ENCODE measurements around the gene FTSJ3. TPM values are rescaled to one million over a fixed set of nuclear protein-coding genes. Genes with fewer than 3 reads are reported as not detected.

FTSJ3 gene
- total RNA-seq, 1 donor from 2014 or later, result 39.4 TPM

DNA sequence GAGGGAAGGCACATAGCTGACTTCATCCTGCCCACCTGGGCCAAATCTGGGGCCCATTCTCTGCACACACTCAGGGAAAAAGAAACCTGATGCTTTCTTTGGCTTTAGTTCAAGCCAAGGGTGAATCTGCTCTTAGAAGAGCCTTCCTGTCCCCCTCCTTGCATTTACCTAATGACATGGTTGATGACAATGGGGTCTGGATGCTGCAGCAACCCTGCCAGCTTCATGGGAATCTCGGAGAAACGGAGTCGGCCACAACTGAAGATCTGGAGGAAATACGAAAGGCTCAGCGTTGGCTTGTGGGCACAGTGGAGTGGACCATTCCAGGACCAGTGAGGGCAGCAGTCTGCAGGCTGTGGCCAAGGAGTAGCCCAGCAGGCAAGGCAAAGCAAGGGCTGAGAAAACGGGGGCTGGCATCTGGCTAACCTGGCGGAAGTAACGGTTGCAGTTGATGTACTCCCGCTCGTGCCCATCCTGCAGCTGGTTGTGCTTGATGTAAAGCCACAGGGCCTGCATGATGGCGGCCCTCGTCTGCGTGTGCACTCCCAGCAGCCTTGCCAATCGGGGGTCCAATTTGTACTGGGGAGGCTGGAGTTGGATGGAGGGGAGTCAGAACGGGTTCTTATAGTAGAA, 6.4 kb upstream of the FTSJ3 start:
- Histone ChIP-seq H3K9me3 (no peaks in the 10 kb centered on the region), H3K4me3 (no peak overlapping the region), H3K27ac (no peak overlapping the region), H3K27me3 (no peaks in the 10 kb centered on the region), H3K36me3 (peaks cover 86% of the 10 kb centered on the region), H3K4me1 (peaks cover 23% of the 10 kb centered on the region)
- no peak for DNase-seq
- intact Hi-C loops (cut with DNase I), result no loop called here
- no peak for ATAC-seq
- TF ChIP-seq, protein P1, sequence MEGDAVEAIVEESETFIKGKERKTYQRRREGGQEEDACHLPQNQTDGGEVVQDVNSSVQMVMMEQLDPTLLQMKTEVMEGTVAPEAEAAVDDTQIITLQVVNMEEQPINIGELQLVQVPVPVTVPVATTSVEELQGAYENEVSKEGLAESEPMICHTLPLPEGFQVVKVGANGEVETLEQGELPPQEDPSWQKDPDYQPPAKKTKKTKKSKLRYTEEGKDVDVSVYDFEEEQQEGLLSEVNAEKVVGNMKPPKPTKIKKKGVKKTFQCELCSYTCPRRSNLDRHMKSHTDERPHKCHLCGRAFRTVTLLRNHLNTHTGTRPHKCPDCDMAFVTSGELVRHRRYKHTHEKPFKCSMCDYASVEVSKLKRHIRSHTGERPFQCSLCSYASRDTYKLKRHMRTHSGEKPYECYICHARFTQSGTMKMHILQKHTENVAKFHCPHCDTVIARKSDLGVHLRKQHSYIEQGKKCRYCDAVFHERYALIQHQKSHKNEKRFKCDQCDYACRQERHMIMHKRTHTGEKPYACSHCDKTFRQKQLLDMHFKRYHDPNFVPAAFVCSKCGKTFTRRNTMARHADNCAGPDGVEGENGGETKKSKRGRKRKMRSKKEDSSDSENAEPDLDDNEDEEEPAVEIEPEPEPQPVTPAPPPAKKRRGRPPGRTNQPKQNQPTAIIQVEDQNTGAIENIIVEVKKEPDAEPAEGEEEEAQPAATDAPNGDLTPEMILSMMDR (IDR thresholded peaks at IDR 0.05), result no peak

DNA sequence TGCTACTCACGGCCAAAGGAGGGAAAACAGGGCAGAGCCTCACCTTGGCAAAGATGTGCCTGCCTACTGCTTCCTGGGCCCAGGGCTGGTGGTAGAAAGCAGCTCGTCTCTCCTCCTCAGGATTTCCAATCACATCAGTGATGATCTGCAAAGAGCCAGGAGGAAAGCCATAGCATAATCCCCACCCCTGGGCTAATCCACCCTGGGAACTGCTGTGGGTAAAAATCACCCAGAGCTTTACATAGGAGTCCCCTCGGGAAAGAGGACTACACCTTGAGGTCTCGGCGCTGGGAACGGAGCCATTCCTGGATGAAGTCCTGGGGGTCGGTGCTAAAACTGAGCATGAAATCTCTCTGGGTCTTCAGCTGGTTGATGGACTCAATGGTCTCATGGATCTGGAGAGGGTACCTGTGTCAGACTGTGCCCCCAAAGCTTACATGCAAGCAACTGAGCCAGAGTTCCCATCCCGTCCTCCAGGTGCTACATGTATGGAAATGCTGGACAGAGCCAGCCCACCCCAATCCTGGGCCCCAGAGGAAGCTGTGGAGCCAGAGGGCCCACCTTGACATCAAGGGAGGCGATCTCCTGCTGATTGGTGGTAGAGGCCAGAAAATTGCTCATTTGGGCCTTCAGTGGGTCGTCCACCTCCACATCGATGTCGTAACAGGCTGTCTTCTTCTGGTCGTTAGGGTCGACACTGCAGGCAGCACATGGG, 5.7 kb upstream of the FTSJ3 start:
- TF ChIP-seq, protein P1 (IDR thresholded peaks at IDR 0.05), result no peak
- DNase-seq, result no peak
- Histone ChIP-seq H3K4me3 (no peak overlapping the region), H3K36me3 (peaks cover 89% of the 10 kb centered on the region), H3K27me3 (no peaks in the 10 kb centered on the region), H3K27ac (no peak overlapping the region), H3K9me3 (no peaks in the 10 kb centered on the region), H3K4me1 (peaks cover 23% of the 10 kb centered on the region)
- intact Hi-C loops (cut with DNase I), result no loop called here
- ATAC-seq, result no peak

DNA sequence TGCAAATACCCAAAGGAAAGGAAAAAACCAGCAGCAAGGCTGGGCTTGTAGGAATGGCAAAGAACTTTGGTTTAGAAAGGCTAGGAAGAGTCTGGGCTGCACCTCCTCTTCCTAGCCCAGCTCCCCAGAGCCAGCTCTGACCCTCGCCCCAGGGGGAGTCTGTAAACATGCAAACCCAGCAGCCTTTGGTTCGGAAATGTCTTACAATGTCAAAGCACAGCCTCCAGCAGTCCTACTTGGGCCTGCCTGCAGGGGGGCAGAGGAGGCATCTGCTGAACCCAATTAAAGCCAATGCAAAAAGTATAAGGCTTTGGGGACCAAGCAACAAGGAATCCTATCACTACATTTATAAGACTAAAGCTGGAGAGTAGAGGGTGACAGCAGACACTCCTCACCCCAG, 5.0 kb upstream of the FTSJ3 start:
- H3K27me3 ChIP-seq, result no peaks in the 10 kb centered on the region
- H3K27ac ChIP-seq, result no peak overlapping the region
- H3K4me3 ChIP-seq, result no peak overlapping the region
- H3K4me1 ChIP-seq, result peaks cover 19% of the 10 kb centered on the region
- ATAC-seq (no peak), DNase-seq (no peak)
- peaks cover 88% of the 10 kb centered on the region for H3K36me3 ChIP-seq
- TF ChIP-seq, protein P1 (IDR thresholded peaks at IDR 0.05), result no peak
- no peaks in the 10 kb centered on the region for H3K9me3 ChIP-seq
- intact Hi-C loops (cut with DNase I), result no loop called here

DNA sequence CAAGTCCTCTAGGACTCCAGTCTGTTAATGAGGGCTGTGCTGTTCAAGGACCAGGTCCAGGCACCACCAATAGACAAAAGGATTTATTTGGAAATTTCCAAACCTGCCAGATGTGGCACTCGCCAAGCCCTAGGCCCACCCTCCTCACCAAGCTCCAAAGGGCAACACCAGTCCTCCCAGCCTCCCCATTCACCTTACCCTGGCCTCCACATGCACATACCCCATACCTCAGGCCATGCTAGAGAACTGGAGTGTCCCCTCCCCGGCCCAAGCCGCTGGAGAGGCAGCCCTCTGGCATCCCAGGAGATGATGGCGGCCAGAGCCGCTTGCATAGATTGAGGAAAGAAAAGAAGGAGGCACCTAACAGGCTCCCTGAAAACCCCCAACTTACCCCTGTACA, 4.6 kb upstream of the FTSJ3 start:
- TF ChIP-seq, protein P1 (IDR thresholded peaks at IDR 0.05), result no peak
- no peaks in the 10 kb centered on the region for H3K27me3 ChIP-seq
- peaks cover 83% of the 10 kb centered on the region for H3K36me3 ChIP-seq
- H3K4me1 ChIP-seq, result peaks cover 19% of the 10 kb centered on the region
- intact Hi-C loops (cut with DNase I), result no loop called here
- no peak overlapping the region for H3K4me3 ChIP-seq
- ATAC-seq, result no peak
- H3K27ac ChIP-seq, result no peak overlapping the region
- H3K9me3 ChIP-seq, result no peaks in the 10 kb centered on the region
- no peak for DNase-seq

DNA sequence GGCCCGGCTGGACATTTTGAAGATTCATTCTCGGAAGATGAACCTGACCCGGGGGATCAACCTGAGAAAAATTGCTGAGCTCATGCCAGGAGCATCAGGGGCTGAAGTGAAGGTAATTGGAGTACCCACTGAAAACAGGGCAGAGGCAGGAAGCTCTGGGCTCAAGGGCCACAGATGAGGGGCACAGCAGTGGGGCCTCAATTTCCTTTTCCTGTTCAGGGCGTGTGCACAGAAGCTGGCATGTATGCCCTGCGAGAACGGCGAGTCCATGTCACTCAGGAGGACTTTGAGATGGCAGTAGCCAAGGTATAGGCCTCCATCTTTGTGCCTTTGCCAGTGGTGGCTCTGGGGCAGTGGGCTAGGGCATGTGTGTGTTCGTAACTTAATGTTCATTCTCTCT, 4.0 kb upstream of the FTSJ3 start:
- no peak overlapping the region for H3K4me3 ChIP-seq
- H3K4me1 ChIP-seq, result peaks cover 19% of the 10 kb centered on the region
- DNase-seq, result no peak
- H3K27ac ChIP-seq, result no peak overlapping the region
- peaks cover 78% of the 10 kb centered on the region for H3K36me3 ChIP-seq
- H3K27me3 ChIP-seq, result no peaks in the 10 kb centered on the region
- H3K9me3 ChIP-seq, result no peaks in the 10 kb centered on the region
- intact Hi-C loops (cut with DNase I), result no loop called here
- TF ChIP-seq, protein P1 (IDR thresholded peaks at IDR 0.05), result no peak
- ATAC-seq, result no peak

Data from upper lobe of right lung (tissue), 1 donor.